H1 (cell line): ENCODE measurements around the gene NUBPL. TPM values are rescaled to one million over a fixed set of nuclear protein-coding genes. Genes with fewer than 3 reads are reported as not detected.

Source experiments
- JUND ChIP-seq: IDR thresholded peaks from 2 replicates; pipeline ENCODE4 v1.6.1; 2011; ENCODE audit warnings: mild to moderate bottlenecking, improper control_type of control experiment, low read length
- KDM1A ChIP-seq: fragments of 200-600, 300-600 bp; sonication (generic); IDR thresholded peaks from 2 replicates; pipeline ENCODE4 v1.7.1; 2016; ENCODE audit warnings: mild to moderate bottlenecking, low read length, borderline replicate concordance
- KDM4A ChIP-seq: IDR thresholded peaks from one replicate; pipeline ENCODE4 v1.7.1; 2012; ENCODE audit warnings: low read depth, mild to moderate bottlenecking, moderate library complexity, low read length, inconsistent platforms; ENCODE audit not compliant: severe bottlenecking
- MAFK ChIP-seq: IDR thresholded peaks from 2 replicates; pipeline ENCODE4 v1.6.1; 2012; ENCODE audit warnings: low read depth, mild to moderate bottlenecking, improper control_type of control experiment, low read length
- NANOG ChIP-seq: IDR thresholded peaks from 2 replicates; pipeline ENCODE4 v1.6.1; 2011; ENCODE audit warnings: low read length, low read depth, mild to moderate bottlenecking, inconsistent platforms; ENCODE audit not compliant: insufficient read depth, poor library complexity, severe bottlenecking
- POLR2AphosphoS5 ChIP-seq: IDR thresholded peaks from 2 replicates; pipeline ENCODE4 v1.6.1; 2011; ENCODE audit warnings: low read depth, low read length
- polyA plus RNA-seq, 7 experiments: library from polyadenylated mRNA; depleted of rRNA in 3 of 7; stranded (reverse) in 5 of 7; unstranded in 2 of 7; fragments of >200 nt in 5 of 7; fragments of 200-250 nt in 2 of 7; gene quantifications; 1 replicate in 5 of 7; 2 replicates in 1 of 7; 4 replicates in 1 of 7; pipeline versions ENCODE4 v1.2.1 to v1.2.3, GENCODE V29; 2011 to 2013; ENCODE audit warnings: missing spikeins in 2 of 7, mixed read lengths in 2 of 7
- total RNA-seq: library from RNA; stranded (reverse); fragmentation: NEBNext Ultra II Directional; extraction: Animal tissue kit (Norgen Biotek cat#: 25700); gene quantifications from 2 replicates; pipeline ENCODE4 v1.2.1, GENCODE V29; 2021

Gene NUBPL
- total and polyA plus RNA-seq, 2 of the 8 experiments (the other 6 are each of a cell fraction or from before 2014, with no cell fraction given) = 1.6 to 6.8 TPM

GRCh38 chr14:31660191-31660590, 99.0 kb downstream of the NUBPL start (continued):
- TF ChIP-seq NANOG = no peak
- no peak for TF ChIP-seq JUND
- no peak for TF ChIP-seq POLR2AphosphoS5
- TF ChIP-seq MAFK = no peak
- no peak for TF ChIP-seq KDM4A
- no peak for TF ChIP-seq KDM1A
